Gastrocnemius medialis (tissue), 4 donors: ENCODE measurements around the gene NAPB. TPM values are rescaled to one million over a fixed set of nuclear protein-coding genes. Genes with fewer than 3 reads are reported as not detected.

Experiments
- ATAC-seq, 2 donors: fragments of 150-250 bp; one replicate each; pipeline ENCODE4 v1.9.1; 2016
- DNase-seq, 2 donors: peaks; one replicate each; pipeline ENCODE4 v3.0.0-alpha.2; 2019
- H3K27ac ChIP-seq, 4 donors: fragments of 200-600 bp; sonication (generic); 1 replicate in 1 of 4; 2 replicates in 3 of 4; pipeline ENCODE4 v1.5.1; 2016 to 2018; ENCODE audit warnings: mild to moderate bottlenecking in 2 of 4, moderate library complexity in 1 of 4
- H3K27me3 ChIP-seq, 3 donors: fragments of 200-600 bp; sonication (generic) in 2 of 3; 1 replicate in 1 of 3; 2 replicates in 2 of 3; pipeline versions ENCODE4 v1.5.1 to v1.6.0; 2016 to 2019; ENCODE audit warnings: mild to moderate bottlenecking in 1 of 3, moderate library complexity in 1 of 3
- H3K36me3 ChIP-seq, 2 donors: fragments of 200-600 bp; sonication (generic) in 1 of 2; one replicate each; pipeline ENCODE4 v1.5.1; 2017 to 2018
- H3K4me1 ChIP-seq, 2 donors: fragments of 200-600 bp; sonication (generic) in 1 of 2; one replicate each; pipeline ENCODE4 v1.5.1; 2016 to 2017; ENCODE audit warnings: mild to moderate bottlenecking in 2 of 2
- H3K4me3 ChIP-seq, 4 donors: fragments of 200-600 bp; sonication (generic) in 3 of 4; 1 replicate in 1 of 4; 2 replicates in 3 of 4; pipeline ENCODE4 v1.5.1; 2016 to 2019; ENCODE audit warnings: mild to moderate bottlenecking in 2 of 4
- H3K9me3 ChIP-seq, 3 donors: fragments of 200-600 bp; sonication (generic) in 2 of 3; 1 replicate in 1 of 3; 2 replicates in 2 of 3; pipeline ENCODE4 v1.5.1; 2016 to 2019
- POLR2A ChIP-seq, 2 donors: fragments of 450-650 bp; IDR thresholded peaks; one replicate each; pipeline ENCODE4 v1.6.1; 2017; ENCODE audit warnings: antibody characterized with exemption in 2 of 2, mild to moderate bottlenecking in 2 of 2, moderate library complexity in 2 of 2
- in situ Hi-C, 4 donors: fragments of 200-750 bp; cut with MboI; loops; one replicate each; pipeline versions ENCODE4 v1.15.0 to v1.8.0; 2017; ENCODE audit warnings: low sequenced_read_pairs in 4 of 4
- intact Hi-C: fragments of 100-400 bp; cut with DNase I; formaldehyde crosslinking; loops from one replicate; pipeline ENCODE4 v1.15.1; 2023; ENCODE audit warnings: low total_unique reads
- total RNA-seq, 4 donors: library from RNA; depleted of rRNA; stranded (reverse); fragments of >200 nt; gene quantifications; one replicate each; pipeline versions ENCODE4 v1.1.0 to v1.2.3, GENCODE V29; 2016
- TF ChIP-seq, protein P1 (sequence below), 5 experiments: fragments of 450-650 bp in 3 of 5; fragments of 200-600 bp in 2 of 5; sonication (generic) in 2 of 5; IDR thresholded peaks in 4 of 5; conservative IDR thresholded peaks in 1 of 5; 1 replicate in 4 of 5; 2 replicates in 1 of 5; pipeline ENCODE4 v1.5.1; 2016 to 2019; ENCODE audit warnings: antibody characterized with exemption in 5 of 5, mild to moderate bottlenecking in 3 of 5, moderate library complexity in 3 of 5

Gene NAPB
- total RNA-seq, 4 donors from 2014 or later, result 3.2 to 8.3 (median 3.8) TPM

DNA sequence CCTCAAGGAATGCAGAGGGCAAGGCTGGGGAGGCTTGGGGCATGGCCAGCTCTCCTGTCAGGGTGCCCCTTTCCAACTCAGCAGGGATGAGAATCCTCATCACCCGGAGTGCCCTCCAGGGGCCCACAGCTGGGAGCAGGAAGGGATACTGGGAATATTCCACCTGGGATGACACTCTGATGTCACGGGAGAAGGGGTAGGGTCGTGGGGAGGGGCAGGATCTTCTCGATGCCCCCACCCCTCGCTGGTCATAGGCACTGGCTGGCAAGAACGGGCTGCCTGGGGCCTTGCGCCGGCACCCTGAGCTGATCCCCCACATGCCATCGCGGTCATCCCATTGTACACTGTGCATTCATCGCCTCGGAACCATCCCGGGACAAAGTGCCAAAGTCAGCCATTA is 81.3 kb downstream of the NAPB start:
- no peak for ATAC-seq
- intact Hi-C loops, result loop anchor here (1.0 to 10.0 kb wide), 3 partner anchors 95 to 1005 kb away; no protein-coding TSS in a partner anchor
- H3K4me1 ChIP-seq, result peaks cover 6% of the 10 kb centered on the region in 2 donors
- in situ Hi-C loops, result loop anchor here (5.0 to 25.0 kb wide), 8 partner anchors 265 to 1003 kb away; partner anchors contain the start of genes THBD (in 2 of the 4), CST9 (in 1 of the 4) and SSTR4 (in 1 of the 4)
- no peaks in the 10 kb centered on the region for H3K27me3 ChIP-seq
- DNase-seq, result no peak
- H3K27ac ChIP-seq, result no peak overlapping the region
- H3K9me3 ChIP-seq, result no peaks in the 10 kb centered on the region
- no peaks in the 10 kb centered on the region for H3K36me3 ChIP-seq
- no peak overlapping the region for H3K4me3 ChIP-seq
- TF ChIP-seq, protein P1, sequence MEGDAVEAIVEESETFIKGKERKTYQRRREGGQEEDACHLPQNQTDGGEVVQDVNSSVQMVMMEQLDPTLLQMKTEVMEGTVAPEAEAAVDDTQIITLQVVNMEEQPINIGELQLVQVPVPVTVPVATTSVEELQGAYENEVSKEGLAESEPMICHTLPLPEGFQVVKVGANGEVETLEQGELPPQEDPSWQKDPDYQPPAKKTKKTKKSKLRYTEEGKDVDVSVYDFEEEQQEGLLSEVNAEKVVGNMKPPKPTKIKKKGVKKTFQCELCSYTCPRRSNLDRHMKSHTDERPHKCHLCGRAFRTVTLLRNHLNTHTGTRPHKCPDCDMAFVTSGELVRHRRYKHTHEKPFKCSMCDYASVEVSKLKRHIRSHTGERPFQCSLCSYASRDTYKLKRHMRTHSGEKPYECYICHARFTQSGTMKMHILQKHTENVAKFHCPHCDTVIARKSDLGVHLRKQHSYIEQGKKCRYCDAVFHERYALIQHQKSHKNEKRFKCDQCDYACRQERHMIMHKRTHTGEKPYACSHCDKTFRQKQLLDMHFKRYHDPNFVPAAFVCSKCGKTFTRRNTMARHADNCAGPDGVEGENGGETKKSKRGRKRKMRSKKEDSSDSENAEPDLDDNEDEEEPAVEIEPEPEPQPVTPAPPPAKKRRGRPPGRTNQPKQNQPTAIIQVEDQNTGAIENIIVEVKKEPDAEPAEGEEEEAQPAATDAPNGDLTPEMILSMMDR (IDR thresholded peaks at IDR 0.05 in 4 of 5, conservative IDR thresholded peaks at IDR 0.05 in 1 of 5), result no peak
- no peak for TF ChIP-seq POLR2A (IDR thresholded peaks at IDR 0.05)

- H3K9me3 ChIP-seq, result no peaks in the 10 kb centered on the region
- ATAC-seq (no peak), DNase-seq (no peak)
- no peaks in the 10 kb centered on the region for H3K27me3 ChIP-seq
- no peak overlapping the region for H3K4me3 ChIP-seq
- no peak for TF ChIP-seq POLR2A (IDR thresholded peaks at IDR 0.05)
- TF ChIP-seq, protein P1 (IDR thresholded peaks at IDR 0.05 in 4 of 5, conservative IDR thresholded peaks at IDR 0.05 in 1 of 5), result no peak
- peaks cover 6% of the 10 kb centered on the region in 2 donors for H3K4me1 ChIP-seq
- in situ Hi-C loops, result loop anchor here (5.0 to 25.0 kb wide), 6 partner anchors 283 to 1000 kb away; partner anchors contain the start of genes SSTR4 (in 1 of the 4) and THBD (in 1 of the 4)
- no peak overlapping the region for H3K27ac ChIP-seq
- H3K36me3 ChIP-seq, result no peaks in the 10 kb centered on the region
- intact Hi-C loops, result no loop called here
Measured at GRCh38 chr20:23337312-23337711, 84.0 kb downstream of the NAPB start.

DNA sequence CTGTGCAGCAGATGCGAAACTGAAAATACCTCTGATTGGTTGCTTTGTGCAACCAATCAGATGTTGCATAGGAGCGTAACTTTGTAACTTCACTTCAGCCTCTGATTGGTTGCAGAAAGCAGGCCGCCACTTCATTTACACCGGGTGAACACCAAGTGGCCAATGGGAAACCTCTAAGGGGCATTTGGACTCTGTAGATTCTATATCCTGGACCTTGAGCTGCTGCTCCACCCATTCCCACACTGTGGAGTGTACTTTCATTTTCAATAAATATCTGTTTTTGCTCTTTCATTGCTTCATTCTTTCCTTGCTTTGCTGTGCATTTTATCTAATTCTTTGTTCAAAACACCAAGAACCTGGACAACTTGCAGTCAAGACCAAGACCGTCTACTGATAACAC is 84.8 kb downstream of the NAPB start:
- no peak overlapping the region for H3K27ac ChIP-seq
- H3K4me1 ChIP-seq, result peaks cover 6% of the 10 kb centered on the region in 2 donors
- in situ Hi-C loops, result loop anchor here (5.0 to 25.0 kb wide), 6 partner anchors 282 to 999 kb away; partner anchors contain the start of genes SSTR4 (in 1 of the 4) and THBD (in 1 of the 4)
- no peaks in the 10 kb centered on the region for H3K36me3 ChIP-seq
- ATAC-seq (no peak), DNase-seq (no peak)
- no peaks in the 10 kb centered on the region for H3K27me3 ChIP-seq
- intact Hi-C loops, result no loop called here
- H3K9me3 ChIP-seq, result no peaks in the 10 kb centered on the region
- TF ChIP-seq POLR2A (IDR thresholded peaks at IDR 0.05), result no peak
- TF ChIP-seq, protein P1 (IDR thresholded peaks at IDR 0.05 in 4 of 5, conservative IDR thresholded peaks at IDR 0.05 in 1 of 5), result no peak
- no peak overlapping the region for H3K4me3 ChIP-seq

DNA sequence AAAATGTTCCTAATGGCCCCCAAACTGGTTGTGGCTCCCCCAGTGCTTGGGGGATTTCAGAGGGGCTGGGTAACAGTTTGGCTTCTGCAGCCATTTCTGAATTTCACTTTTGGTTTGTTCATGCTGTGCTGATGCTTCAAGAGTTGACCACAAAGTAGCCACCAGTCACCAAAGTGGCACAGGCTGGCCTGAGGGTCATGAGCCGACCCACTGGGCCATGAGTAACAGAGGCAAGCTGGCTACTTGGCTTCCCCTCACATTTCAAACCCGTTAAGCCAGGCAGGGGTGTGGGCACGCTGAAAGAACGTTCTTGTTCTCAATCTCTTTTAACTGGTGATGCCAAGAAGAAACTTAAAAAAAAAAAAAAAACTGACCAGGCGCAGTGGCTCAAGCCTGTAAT is 85.8 kb downstream of the NAPB start:
- H3K36me3 ChIP-seq, result no peaks in the 10 kb centered on the region
- no peaks in the 10 kb centered on the region for H3K9me3 ChIP-seq
- H3K27ac ChIP-seq, result no peak overlapping the region
- H3K4me1 ChIP-seq, result peaks cover under 1 to 5% of the 10 kb centered on the region in 2 donors
- no peaks in the 10 kb centered on the region for H3K27me3 ChIP-seq
- DNase-seq (no peak), ATAC-seq (no peak)
- intact Hi-C loops (no loop called here), in situ Hi-C loops (loop anchor here (5.0 to 25.0 kb wide), 6 partner anchors 281 to 998 kb away; partner anchors contain the start of genes SSTR4 (in 1 of the 4) and THBD (in 1 of the 4))
- TF ChIP-seq, protein P1 (IDR thresholded peaks at IDR 0.05 in 4 of 5, conservative IDR thresholded peaks at IDR 0.05 in 1 of 5), result no peak
- no peak for TF ChIP-seq POLR2A (IDR thresholded peaks at IDR 0.05)
- H3K4me3 ChIP-seq, result no peak overlapping the region
